Medulla oblongata (tissue), 1 donor: ENCODE results near the gene DDX17.

Experiments used
- DNase-seq: peaks from one replicate; pipeline ENCODE4 v3.0.0-alpha.2; 2015; ENCODE audit errors: extremely low spot score

The DDX17 gene

DNA sequence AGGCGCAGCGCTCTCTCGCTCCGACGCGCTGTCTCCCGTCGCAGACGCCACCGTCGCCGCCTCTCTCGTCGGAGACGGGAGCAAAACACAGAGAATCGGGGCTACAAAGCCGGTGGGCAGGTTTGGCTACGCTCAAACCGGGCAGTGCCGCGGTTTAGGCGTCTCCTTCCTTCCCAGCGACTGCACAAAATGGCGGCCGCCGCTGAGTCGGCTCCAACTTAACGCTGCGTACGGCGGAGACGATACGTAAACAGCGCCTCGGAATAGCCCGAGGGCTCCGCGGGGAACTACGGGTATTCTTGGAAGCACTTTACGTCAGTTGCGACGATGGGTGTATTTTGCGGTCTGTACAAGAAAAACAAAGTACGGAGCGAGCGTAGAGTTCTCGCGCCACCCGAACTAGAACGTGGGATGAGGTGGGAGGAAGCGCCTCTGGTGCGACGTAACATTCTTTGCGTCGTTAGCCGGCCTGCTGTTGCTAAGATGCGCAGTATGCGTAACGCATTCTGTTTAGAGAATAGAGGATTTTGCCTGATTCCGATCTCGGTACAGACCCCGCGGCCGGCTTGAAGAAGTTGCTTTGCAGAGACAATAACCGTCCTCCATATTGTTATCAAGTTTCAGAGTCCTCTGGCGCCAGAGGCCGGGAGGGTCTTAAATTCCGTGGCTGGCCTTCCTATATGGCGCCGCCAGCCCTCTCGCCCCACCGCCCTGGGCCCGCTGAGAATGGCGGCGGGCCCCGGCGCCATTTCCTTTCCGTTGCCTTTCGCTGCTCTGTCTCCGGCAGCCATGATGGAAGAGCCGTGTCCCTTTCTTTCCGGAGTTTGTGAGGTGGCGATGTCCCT is at the start of gene DDX17:
Gene DDX17 (minus strand): TSS at position 194 of the 845 bp plus-strand sequence.
- peak; percentile 99 for DNase-seq

- no peak for DNase-seq
These were observed 48.2 kb upstream of the DDX17 start for GRCh38 chr22:38554281-38554680.

DNA sequence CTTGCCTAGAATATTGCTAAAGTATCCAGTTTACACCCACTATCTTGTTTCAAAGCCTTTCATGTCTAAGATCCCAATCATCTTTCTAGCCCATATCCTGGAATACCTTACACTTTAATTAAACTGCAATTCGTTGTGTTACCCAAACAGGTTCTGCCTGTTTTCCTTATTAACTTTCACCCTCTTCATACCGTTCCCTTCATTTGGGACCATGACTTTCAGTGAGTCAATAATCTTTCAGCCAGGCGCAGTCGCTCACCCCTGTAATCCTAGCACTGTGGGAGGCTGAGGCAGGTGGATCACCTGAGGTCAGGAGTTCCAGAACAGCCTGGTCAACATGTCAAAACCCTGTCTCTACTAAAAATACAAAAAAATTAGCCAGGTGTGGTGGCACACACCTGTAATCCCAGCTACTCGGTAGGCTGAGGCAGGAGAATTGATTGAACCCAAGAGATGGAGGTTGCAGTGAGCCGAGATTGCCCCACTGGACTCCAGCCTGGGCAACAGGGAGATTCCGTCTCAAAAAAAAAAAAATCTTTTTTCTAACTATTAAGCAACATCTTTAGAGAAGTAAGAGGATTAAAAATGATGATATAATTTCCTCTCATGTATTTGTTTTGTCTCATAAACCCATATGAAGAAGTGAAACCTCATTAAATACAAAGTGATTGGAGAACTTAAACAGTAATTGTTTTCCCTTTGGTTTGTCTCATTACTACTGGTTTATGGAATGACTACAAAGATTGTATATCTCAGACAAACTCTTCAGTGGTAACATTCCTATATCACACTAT is 43.2 kb upstream of the DDX17 start:
- no peak for DNase-seq

DNA sequence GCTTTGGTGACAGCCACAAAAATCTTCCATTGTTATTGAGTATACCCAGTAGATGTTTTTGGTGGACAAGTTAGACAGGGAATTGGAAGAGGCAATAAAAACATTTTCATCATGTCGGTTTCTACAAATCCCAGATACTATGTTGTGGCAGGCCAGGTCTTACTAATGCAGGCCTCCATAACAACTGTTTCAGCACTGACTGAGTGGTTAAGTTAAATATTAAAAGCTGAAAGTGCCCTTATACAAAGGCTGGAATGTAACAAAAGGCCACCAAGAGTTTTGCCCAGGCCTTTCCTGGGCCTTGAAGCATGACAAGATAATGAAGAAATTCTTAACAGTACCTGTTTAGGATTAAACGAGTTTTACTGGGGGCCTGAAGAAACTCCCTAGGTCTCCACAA is 34.6 kb upstream of the DDX17 start:
- no peak for DNase-seq

DNA sequence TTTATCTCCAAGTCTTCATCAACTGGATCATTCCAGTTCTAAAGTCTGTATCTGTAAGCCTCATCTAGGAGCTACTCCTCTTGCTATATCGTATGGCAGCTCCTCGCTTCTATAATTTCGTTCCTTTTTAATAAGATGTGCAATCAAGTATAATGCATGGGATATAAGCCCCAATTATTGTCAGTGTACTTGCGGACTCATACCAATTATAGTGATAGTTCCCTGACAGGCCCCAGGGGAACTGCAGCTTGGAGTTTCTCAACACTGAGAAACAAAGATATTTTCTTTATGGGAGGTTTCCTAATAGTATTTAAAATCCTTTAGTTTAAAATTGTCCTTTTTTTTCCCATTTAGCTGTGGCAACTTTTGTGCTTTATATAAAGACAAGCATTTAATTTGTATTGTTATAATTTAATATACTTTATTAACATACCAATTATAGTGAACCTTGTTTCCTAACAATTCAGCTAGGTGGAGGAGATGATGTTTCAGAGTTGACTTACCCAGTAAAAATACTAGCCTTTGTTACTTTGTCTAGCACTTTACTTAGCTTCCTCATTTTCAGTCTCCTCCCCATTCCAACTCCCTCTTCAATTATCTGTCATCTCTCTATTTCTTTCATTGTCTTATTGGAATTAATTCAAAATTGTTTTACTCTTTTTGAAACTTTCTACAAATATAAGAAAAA is 25.3 kb upstream of the DDX17 start:
- DNase-seq: no peak

GRCh38 chr22:38524429-38524828 is 18.3 kb upstream of the DDX17 start:
- no peak for DNase-seq

GRCh38 chr22:38523479-38523878 is 17.4 kb upstream of the DDX17 start:
- DNase-seq: no peak

DNA sequence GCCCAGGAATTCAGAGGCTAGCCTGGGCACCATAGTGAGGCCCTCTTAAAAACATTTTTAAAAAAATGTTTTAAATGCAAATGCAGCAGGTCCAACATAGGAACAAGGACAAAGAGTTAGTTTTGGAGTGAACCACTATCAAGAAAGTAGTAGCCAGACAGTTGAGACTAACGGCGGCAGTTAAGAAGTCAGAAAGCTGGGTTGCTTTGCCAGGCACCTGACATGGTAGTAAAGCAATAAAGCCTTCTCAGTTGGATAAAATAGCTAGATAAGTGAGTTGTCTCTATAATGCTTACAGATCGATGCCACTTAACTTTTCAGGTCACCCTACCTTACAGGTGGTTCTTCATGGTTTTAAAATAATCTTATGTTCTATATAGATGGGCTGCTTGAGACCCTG is 16.9 kb upstream of the DDX17 start:
- DNase-seq: no peak

- no peak for DNase-seq
These were observed 13.5 kb upstream of the DDX17 start for GRCh38 chr22:38519453-38520250.

DNA sequence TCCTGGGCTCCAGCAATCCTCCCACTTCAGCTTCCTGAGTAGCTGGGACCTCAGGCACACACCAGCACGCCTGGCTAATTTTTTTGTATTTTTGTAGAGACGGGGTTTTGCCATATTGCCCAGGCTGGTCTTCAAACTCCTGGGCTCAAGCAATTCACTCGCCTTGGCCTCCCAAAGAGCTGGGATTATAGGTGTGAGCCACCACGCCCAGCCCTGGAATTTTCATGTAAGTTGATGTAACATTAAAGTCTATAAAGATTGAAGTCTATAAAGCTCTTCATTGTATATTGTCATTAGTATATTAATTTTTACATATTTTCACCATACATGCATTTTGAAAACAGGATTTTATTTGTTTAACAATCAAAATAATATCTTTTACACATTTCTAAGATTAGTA is 12.5 kb upstream of the DDX17 start:
- DNase-seq: no peak

GRCh38 chr22:38513063-38513462 is 7.0 kb upstream of the DDX17 start:
- DNase-seq: no peak

DNA sequence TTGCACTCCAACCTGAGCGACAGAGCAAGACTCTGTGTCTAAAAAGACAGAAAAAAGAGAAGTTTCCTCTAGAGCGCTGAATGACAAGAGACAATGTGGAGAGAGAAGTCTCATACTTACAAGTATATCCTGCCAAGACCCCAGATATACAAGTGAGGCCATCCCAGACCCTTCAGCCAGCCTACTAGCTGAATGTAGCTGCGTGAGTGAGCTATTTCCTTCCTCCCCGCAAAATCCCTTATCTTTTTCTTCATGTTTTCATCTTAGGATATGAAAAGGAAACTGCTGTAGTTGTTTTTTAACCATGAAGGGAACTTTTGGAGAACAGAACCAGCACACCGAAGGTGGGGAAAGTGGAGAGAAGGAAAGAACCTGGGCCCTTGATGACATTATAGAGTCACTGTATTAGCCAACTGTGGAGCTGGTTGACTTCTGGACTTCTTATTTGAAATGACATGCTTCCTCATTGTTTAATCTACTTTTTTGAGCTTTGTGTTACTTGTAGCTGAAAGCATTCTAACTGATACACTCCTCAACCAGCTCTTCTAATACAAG is 4.4 kb upstream of the DDX17 start:
- DNase-seq: no peak

DNA sequence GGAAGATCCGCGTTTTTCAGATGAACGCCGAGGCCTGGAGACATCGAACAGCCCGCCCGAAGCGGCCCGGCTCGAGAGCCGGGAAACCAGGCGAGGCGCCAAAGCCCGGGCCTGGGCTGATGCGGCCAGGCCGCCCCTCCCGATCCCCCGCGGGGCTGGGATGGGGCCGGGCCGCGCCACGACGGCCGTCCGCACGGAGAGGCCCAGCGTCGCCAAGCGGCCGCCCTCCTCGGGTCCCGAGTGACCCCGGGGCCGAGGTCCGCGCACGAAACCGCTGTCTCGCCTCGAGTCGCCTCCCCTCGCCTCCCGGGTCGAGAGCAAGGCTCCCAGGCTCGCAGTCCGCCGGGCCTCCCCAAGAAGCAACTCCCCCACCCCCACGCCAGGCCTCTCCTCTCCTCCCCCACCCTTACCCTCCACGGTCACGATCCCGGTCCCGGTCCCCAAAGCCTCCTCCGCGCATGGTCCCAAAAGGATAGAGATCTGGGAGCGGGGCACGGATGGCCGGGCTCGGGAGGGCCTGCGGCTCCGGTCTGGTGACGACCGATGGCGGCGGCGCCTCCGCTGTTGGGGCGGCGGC is 482 bp downstream of the DDX17 start:
- DNase-seq: peak; percentile 84

GRCh38 chr22:38504731-38505540 is 1.2 kb downstream of the DDX17 start:
- DNase-seq: no peak

DNA sequence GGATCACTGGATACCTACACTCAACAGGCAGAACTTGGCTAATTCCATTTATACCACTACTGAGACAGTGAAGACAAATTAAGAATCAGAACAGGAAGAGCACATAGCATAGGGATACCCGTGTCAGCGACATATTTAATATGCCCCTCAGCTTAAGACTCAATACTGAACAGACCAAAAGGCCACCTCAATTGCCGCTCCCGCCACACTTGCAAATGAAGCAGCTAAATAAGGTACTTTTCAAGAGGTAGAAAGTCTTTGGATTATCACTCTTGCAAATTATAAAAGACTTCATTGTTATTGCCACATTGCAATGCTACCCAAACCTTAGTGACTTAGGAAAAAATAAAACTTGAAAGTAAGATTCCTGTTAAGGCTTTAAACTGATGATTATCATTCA is 3.1 kb downstream of the DDX17 start:
- no peak for DNase-seq

DNA sequence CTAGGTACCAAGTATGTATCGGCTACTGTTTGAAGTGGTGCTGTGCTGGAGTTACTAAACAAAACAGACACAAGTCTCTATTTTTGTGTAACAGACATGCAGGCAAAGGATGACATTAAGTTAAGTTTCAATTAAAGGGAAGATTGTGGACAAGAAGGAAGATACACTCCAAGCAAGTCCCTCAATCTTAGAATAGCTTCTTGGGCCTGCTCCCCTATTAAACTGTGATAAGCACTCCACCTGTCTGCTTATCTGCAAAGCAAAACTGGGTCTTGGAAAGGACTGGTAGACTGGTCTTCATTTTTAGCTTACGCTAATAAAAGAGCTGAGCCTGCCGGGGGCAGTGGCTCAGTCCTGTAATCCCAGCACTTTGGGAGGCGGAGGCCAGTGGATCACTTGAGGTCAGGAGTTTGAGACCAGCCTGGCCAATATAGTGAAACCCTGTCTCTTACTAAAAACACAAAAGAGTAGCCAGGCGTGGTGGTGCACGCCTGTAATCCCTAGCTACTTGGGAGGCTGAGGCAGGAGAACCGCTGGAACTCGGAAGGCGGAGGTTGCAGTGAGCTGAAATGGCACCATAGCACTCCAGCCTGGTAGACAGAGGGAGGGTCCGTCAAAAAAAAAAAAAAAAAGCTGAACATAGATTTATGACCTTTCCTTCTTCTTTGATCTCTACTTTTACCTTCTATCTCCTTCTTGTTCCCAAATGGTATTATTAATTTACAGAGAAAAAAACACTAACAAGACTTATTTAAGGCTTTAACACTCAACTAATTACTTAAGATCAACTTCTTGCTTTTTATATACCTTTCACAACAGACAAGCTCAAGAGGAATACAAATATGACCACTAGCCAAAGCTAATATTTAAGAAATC is 4.1 kb downstream of the DDX17 start:
- no peak for DNase-seq

GRCh38 chr22:38497869-38498268 is 8.2 kb downstream of the DDX17 start:
- no peak for DNase-seq

- DNase-seq: no peak
These were observed 11.2 kb downstream of the DDX17 start for GRCh38 chr22:38494939-38495338.

DNA sequence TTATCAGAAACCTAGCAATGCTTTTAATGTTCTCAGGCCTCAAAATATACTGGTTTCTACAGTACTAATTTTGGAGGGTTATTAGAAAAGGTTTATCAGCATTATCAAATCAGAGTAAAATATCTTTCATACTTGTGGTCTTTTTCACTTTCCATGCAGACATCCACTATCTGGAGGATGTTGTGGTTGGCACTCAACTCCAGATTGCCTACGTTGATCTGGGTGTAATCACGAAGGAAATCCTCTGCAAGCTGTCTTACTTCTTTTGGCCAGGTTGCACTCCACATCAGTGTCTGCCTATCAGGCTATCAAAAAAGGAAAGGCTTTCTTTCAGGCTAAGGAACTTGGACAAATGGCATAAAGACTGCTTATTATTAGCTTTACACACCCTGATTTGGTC is 11.6 kb downstream of the DDX17 start:
- DNase-seq: no peak
